ENCODE results near the gene CMPK2.

- TF ChIP-seq EP300 (IDR thresholded peaks at IDR 0.05; ENCODE audit: borderline replicate concordance in 1 of 2, control insufficient read depth in 1 of 2, low read depth in 2 of 2, low read length in 2 of 2) = no peak
- TF ChIP-seq CTCF (IDR thresholded peaks at IDR 0.05 in 2 of 3, conservative IDR thresholded peaks at IDR 0.05 in 1 of 3; ENCODE audit: control insufficient read depth in 2 of 3, extremely low read depth in 1 of 3, insufficient read depth in 1 of 3, low read depth in 3 of 3, low read length in 3 of 3) = no peak
- TF ChIP-seq FOXM1 (IDR thresholded peaks at IDR 0.05; ENCODE audit: low read depth, low read length) = no peak
- no peak for TF ChIP-seq EZH2 (IDR thresholded peaks at IDR 0.05; ENCODE audit: borderline replicate concordance, control insufficient read depth, low read depth, low read length)
- TF ChIP-seq BRCA1 (IDR thresholded peaks at IDR 0.05; ENCODE audit: low read depth, low read length) = no peak
- TF ChIP-seq SP1 (IDR thresholded peaks at IDR 0.05; ENCODE audit: low read depth, low read length) = no peak
- no peak for TF ChIP-seq TAF1 (IDR thresholded peaks at IDR 0.05; ENCODE audit: borderline replicate concordance, low read depth, low read length)
- no peak for TF ChIP-seq POLR2AphosphoS5 (IDR thresholded peaks at IDR 0.05; ENCODE audit: low read length)
- TF ChIP-seq ESRRA (IDR thresholded peaks at IDR 0.05; ENCODE audit: low read length) = no peak
- no peak for TF ChIP-seq ETV6 (conservative IDR thresholded peaks at IDR 0.05 in 1 of 2, IDR thresholded peaks at IDR 0.05 in 1 of 2; ENCODE audit: borderline replicate concordance in 1 of 2, low read depth in 1 of 2)
- TF ChIP-seq WRNIP1 (IDR thresholded peaks at IDR 0.05; ENCODE audit: borderline replicate concordance, low read depth, low read length) = no peak
- TF ChIP-seq RB1 (IDR thresholded peaks at IDR 0.05; ENCODE audit: borderline replicate concordance) = no peak
- no peak for TF ChIP-seq NR2F1 (conservative IDR thresholded peaks at IDR 0.05)
Observed at GRCh38 chr2:6814869-6815268, 50.8 kb downstream of the CMPK2 start.

All from GM12878 (cell line).